Fibroblast of pulmonary artery (primary cell): ENCODE results near the gene PHACTR4.
"Not testable (repeated sequence)": the region's sequence is repeated elsewhere in the genome, so short reads cannot be mapped to it uniquely, and the experiment has no call there.

Experiments used
- DNase-seq: peaks from one replicate; pipeline ENCODE4 v3.0.0-alpha.2; 2010; ENCODE audit warnings: low read depth
- H3K4me3 ChIP-seq: replicated peaks from 2 replicates; pipeline ENCODE4 v1.5.1; 2011; ENCODE audit warnings: low read depth, mild to moderate bottlenecking, control low read depth, low read length, moderate library complexity
- TF ChIP-seq, protein P1 (sequence below): IDR thresholded peaks from 2 replicates; pipeline ENCODE4 v1.5.1; 2011; ENCODE audit warnings: mild to moderate bottlenecking, control low read depth, low read length, inconsistent platforms; ENCODE audit errors: missing control alignments

PHACTR4 gene

DNA sequence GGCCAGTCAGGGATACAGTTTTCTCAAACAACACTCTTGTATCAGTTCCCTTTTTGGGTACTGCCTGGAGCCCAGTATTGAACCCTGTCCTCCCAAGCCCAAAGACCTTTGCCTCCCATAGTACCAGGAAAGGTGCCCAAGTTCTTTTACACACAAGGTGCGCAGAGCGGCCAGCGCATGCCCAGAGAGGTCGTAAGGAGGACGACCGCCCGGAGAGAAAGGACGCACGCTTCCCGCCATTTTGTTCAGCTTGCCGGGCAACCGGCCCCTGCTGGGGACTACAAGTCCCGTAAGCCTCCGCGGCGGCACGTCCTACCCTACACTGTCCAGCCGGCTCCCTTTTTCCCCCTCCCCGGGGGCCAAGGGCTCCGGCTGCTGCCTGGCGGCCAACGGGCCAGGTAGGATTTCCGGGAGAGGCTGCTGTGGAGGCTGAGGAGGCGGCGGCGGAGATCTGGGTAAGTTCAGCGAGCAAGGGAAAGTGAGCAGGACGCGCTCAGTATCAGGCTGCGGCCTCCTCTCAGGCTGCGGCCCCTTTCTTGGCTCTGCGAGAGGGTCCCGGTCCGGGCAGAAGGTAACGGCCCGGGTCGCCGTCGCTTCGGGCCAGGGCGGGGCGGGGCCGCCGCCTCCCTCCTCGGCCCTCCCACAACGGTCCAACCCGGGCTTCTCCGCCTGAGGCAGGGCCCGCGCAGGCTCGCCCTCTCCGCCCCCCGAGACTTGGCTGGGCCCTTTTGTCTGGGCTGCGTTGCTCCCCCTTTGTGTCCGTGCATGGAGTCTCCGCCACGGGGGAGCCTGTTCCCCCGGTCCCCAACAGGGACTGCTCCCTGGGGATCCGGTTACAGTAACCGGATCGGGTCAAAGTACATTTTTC is at the start of gene PHACTR4:
Gene PHACTR4, plus strand, starts transcription at position 370 of the 868 bp plus-strand sequence. CDS start 37,708 bp downstream, outside the sequence.
- peak; percentile 94 for DNase-seq
- TF ChIP-seq, protein P1, sequence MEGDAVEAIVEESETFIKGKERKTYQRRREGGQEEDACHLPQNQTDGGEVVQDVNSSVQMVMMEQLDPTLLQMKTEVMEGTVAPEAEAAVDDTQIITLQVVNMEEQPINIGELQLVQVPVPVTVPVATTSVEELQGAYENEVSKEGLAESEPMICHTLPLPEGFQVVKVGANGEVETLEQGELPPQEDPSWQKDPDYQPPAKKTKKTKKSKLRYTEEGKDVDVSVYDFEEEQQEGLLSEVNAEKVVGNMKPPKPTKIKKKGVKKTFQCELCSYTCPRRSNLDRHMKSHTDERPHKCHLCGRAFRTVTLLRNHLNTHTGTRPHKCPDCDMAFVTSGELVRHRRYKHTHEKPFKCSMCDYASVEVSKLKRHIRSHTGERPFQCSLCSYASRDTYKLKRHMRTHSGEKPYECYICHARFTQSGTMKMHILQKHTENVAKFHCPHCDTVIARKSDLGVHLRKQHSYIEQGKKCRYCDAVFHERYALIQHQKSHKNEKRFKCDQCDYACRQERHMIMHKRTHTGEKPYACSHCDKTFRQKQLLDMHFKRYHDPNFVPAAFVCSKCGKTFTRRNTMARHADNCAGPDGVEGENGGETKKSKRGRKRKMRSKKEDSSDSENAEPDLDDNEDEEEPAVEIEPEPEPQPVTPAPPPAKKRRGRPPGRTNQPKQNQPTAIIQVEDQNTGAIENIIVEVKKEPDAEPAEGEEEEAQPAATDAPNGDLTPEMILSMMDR: no peak
- peak within 1 kb of the TSS; percentile 90 for H3K4me3 ChIP-seq

DNA sequence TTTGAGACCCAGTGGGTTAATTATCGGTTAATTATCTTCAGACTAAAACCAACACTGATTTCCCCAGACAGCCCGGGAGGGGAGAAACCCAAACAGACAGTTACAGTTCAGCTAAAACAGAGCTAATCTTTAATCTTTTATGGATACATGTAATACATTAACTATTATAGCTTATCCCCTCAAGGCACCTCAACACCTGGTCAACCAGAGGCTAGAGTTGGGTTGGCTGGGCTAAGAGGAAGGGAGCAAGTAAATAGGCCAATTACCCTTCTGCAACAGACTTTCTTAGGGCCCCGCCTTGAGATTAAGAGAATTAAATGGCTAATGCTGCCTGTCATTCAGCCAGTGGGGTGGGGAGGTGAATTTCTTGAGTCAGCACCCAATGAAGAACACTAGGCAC is 47.3 kb upstream of the PHACTR4 start:
- no peak for DNase-seq
- H3K4me3 ChIP-seq: no peak overlapping the region
- TF ChIP-seq, protein P1: no peak

DNA sequence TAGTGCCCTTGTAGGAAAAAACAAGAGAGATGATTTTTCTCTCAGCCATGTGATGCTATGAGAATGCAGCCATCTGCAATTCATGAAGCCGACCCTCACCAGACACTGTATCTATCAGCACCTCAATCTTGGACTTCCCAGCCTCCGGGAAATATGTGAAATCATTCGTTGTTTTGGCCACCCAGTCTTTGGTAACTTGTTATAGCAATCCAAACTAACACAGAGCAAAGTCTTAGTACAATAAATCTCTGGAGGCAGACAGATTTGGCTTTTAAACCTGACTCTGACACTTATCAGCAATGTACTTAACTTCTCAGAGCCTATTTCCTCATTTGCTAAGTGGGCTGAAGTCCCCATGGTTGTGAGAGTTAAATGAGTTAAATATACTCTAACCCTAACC is 45.8 kb upstream of the PHACTR4 start:
- TF ChIP-seq, protein P1: no peak
- DNase-seq: no peak
- H3K4me3 ChIP-seq: no peak overlapping the region

DNA sequence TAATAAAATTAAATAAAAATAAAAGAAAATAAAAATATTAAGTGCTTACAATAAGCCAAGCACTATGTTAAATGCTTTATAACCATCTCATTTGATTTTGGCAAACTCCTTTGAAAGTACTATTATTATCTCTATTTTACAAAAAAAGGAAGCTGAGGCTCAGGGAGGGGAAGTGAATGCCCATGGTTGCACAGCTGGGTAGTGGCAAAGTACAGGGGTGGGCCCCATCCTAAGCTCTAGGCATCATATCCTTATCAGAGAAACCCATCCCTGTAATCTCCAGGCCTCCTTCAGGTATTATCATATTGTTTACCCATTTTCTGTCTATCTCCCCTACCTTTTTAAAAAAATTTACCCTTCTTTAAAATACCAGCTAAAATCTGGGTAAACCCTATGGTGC is 43.0 kb upstream of the PHACTR4 start:
- TF ChIP-seq, protein P1: no peak
- H3K4me3 ChIP-seq: no peak overlapping the region
- no peak for DNase-seq

DNA sequence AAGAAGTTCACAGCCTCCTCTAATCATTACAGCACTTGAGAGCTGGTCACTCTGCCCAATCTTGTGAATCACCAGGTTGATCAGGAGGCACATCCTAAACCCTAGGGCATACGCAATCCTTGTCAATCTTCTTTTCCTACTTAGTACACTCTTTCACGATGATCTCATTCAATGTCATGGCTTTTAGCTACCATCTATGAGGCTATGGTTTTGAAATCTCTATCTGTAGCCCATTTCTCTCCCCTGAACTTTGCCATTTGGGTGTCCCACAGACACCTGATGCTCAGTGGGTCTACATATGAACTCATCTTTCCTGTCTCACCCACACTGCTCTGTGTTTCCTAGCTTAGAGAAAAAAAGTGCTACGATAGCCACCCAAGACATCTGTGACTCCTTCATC is 42.6 kb upstream of the PHACTR4 start:
- H3K4me3 ChIP-seq: no peak overlapping the region
- DNase-seq: no peak
- TF ChIP-seq, protein P1: no peak

DNA sequence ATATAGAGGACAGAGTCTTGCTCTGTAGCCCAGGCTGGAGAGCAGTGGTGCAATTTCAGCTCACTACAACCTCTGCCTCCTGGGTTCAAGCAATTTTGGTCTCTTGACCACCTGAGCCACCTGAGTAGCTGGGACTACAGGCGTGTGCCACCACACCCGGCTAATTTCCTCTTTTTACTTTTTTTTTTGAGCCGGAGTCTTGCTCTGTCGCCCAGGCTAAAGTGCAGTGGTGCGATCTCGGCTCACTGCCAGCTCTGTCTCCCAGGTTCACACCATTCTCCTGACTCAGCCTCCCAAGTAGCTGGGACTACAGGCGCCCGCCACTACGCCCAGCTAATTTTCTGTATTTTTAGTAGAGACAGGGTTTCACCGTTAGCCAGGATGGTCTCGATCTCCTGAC is 42.1 kb upstream of the PHACTR4 start:
- not testable (repeated sequence) for H3K4me3 ChIP-seq, DNase-seq

DNA sequence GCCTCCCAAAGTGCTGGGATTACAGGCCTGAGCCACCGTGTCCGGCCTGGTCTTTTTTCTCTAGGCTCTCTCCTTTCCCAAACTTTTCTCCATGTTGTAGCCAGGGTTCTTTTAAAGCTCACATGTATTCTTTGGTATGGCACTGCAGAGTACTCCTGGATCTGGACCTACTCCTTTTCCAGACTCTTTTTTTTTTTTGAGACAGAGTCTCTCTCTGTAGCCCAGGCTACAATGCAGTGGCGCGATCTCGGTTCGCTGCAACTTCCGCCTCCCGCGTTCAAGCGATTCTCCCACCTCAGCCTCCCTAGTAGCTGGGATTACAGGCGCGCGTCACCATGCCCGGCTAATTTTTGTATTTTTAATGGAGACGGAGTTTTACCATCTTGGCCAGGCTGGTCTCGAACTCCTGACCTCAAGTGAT is 41.3 kb upstream of the PHACTR4 start:
- peak overlapping the region; percentile 67 for H3K4me3 ChIP-seq
- TF ChIP-seq, protein P1: no peak
- no peak for DNase-seq
